ENCODE results near the gene PRKCG.
"Not testable (repeated sequence)": the region's sequence is repeated elsewhere in the genome, so short reads cannot be mapped to it uniquely, and the experiment has no call there.

GRCh38 chr19:53840914-53841313 is 41.1 kb upstream of the PRKCG start:
- not testable (repeated sequence) for TF ChIP-seq CTCF, POLR2A (IDR thresholded peaks at IDR 0.05)

Measured in esophagus squamous epithelium (tissue), 4 donors.